Ovary (tissue), 3 donors: ENCODE data around the gene EIF4E1B.

Experiments used
- EP300 ChIP-seq: sonication (generic); formaldehyde crosslinking; IDR thresholded peaks from one replicate; pipeline ENCODE4 v1.6.1; 2017; ENCODE audit warnings: antibody characterized with exemption
- POLR2A ChIP-seq: fragments of 450-650 bp; IDR thresholded peaks from one replicate; pipeline ENCODE4 v1.6.1; 2017; ENCODE audit warnings: antibody characterized with exemption, mild to moderate bottlenecking, moderate library complexity
- TF ChIP-seq, protein P1 (sequence below), 3 donors: fragments of 450-650 bp in 2 of 3; fragments of 200-600 bp in 1 of 3; IDR thresholded peaks; one replicate each; pipeline versions ENCODE4 v1.5.1 to v1.8.0; 2016 to 2022; ENCODE audit warnings: antibody characterized with exemption in 3 of 3, mild to moderate bottlenecking in 1 of 3
- donor health status: DM: no; HTN: no; CAD: no.

DNA sequence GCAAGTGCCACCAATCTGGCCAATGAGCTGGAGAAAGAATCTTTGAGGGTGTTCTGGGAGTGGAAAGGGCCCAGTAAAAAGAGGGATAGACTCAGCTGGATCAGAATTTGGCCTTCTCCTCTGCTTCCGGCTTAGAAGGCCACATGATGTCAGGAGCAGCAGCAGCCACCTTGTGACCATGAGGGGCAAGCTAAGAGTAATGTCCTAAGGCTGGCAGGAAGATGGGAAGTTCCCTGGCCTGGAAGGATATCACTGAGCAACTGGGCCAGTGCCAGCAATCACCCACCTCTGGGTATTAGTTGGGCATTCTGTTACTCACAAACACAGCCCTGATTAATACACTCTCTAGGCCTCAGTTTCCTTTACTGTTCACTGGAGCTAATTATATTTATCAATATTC is 61.0 kb downstream of the EIF4E1B start:
- TF ChIP-seq, protein P1, sequence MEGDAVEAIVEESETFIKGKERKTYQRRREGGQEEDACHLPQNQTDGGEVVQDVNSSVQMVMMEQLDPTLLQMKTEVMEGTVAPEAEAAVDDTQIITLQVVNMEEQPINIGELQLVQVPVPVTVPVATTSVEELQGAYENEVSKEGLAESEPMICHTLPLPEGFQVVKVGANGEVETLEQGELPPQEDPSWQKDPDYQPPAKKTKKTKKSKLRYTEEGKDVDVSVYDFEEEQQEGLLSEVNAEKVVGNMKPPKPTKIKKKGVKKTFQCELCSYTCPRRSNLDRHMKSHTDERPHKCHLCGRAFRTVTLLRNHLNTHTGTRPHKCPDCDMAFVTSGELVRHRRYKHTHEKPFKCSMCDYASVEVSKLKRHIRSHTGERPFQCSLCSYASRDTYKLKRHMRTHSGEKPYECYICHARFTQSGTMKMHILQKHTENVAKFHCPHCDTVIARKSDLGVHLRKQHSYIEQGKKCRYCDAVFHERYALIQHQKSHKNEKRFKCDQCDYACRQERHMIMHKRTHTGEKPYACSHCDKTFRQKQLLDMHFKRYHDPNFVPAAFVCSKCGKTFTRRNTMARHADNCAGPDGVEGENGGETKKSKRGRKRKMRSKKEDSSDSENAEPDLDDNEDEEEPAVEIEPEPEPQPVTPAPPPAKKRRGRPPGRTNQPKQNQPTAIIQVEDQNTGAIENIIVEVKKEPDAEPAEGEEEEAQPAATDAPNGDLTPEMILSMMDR (IDR thresholded peaks at IDR 0.05): no peak
- no peak for TF ChIP-seq POLR2A
- TF ChIP-seq EP300: no peak
